ENCODE data around the gene UNC45B.

DNA sequence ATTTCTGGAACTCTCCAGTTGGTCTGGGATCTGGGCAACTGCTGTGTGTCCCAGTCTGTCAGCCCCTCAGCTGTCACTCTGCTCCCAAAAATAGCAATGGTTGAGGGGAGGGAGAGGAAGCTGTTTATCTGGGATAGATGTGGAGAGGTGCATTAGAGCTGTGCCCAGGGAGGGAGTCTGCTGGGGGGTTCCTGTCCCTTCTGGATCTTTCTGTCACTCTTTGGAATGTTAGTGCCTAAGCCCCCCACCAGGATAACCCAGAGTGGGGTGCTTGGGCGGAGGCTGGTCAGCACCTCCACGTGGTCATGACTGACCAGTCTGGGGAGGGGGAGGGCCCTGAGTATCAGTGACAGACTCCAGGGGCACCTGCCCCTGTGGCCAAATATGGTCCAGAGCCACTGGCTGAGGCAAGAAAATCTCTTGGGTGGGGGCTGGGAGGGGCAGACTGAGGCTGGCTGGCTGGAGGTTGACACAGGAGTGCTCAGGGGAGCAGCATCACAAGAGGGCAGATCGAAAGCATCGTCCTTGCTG is at the start of gene UNC45B:
- no peak for TF ChIP-seq POLR2A (IDR thresholded peaks at IDR 0.05)
- TF ChIP-seq, protein P1, sequence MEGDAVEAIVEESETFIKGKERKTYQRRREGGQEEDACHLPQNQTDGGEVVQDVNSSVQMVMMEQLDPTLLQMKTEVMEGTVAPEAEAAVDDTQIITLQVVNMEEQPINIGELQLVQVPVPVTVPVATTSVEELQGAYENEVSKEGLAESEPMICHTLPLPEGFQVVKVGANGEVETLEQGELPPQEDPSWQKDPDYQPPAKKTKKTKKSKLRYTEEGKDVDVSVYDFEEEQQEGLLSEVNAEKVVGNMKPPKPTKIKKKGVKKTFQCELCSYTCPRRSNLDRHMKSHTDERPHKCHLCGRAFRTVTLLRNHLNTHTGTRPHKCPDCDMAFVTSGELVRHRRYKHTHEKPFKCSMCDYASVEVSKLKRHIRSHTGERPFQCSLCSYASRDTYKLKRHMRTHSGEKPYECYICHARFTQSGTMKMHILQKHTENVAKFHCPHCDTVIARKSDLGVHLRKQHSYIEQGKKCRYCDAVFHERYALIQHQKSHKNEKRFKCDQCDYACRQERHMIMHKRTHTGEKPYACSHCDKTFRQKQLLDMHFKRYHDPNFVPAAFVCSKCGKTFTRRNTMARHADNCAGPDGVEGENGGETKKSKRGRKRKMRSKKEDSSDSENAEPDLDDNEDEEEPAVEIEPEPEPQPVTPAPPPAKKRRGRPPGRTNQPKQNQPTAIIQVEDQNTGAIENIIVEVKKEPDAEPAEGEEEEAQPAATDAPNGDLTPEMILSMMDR (IDR thresholded peaks at IDR 0.05), result no peak
